ENCODE data around the gene IDH3A. TPM values are rescaled to one million over a fixed set of nuclear protein-coding genes. Genes with fewer than 3 reads are reported as not detected.
A peak's percentile ranks its signal among the peaks of the same experiment; 100 is the strongest.

The IDH3A gene
- total and polyA plus RNA-seq, 9 of the 15 experiments (the other 6 are each of a cell fraction or from before 2014, with no cell fraction given): 37.4 to 249 (median 107) TPM

DNA sequence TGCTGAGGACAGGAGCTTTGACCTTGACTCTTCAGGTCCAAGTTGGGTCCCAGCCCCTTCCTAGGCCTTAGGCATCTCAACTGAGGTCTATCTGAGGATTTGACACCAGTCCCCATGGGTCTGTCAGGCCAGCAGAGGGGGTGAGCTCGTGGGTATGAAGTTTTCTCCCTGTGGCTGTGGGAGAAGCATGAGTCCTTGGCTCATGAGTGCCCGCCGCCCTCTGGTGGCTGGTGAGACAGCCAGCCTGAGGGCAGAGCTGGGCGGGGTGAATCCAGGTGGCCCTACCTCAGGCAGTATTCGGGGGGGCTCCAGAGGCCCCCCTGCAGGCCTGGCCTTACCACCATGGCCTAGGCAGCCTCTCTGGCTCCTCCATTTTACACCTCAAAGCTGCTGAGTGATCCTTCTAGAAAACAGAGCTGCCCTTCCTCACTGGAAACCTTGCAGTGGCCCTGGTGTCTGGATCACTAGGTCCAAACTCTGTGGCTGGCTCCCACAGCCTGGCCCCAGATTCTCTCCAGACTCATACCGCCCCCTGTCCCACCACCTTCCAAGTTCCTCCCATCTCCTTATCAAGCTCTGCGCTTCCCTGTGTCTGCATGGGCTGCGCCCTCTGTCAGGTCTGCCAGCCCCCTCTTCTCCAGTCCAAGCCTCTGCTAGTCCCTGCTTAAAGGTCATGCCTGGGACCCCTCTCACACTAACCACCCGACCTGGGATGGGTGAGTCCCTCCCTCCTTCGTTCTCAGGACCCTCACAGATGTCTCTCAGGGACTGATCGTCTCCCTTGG is 40.7 kb upstream of the IDH3A start (continued):
- TF ChIP-seq, protein P1, sequence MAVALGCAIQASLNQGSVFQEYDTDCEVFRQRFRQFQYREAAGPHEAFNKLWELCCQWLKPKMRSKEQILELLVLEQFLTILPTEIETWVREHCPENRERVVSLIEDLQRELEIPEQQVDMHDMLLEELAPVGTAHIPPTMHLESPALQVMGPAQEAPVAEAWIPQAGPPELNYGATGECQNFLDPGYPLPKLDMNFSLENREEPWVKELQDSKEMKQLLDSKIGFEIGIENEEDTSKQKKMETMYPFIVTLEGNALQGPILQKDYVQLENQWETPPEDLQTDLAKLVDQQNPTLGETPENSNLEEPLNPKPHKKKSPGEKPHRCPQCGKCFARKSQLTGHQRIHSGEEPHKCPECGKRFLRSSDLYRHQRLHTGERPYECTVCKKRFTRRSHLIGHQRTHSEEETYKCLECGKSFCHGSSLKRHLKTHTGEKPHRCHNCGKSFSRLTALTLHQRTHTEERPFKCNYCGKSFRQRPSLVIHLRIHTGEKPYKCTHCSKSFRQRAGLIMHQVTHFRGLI (CRISPR knock-in tag; IDR thresholded peaks at IDR 0.05): no peak
- TF ChIP-seq, protein P2, sequence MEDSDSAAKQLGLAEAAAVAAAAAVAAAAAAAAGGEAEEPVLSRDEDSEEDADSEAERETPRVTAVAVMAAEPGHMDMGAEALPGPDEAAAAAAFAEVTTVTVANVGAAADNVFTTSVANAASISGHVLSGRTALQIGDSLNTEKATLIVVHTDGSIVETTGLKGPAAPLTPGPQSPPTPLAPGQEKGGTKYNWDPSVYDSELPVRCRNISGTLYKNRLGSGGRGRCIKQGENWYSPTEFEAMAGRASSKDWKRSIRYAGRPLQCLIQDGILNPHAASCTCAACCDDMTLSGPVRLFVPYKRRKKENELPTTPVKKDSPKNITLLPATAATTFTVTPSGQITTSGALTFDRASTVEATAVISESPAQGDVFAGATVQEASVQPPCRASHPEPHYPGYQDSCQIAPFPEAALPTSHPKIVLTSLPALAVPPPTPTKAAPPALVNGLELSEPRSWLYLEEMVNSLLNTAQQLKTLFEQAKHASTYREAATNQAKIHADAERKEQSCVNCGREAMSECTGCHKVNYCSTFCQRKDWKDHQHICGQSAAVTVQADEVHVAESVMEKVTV (CRISPR knock-in tag; IDR thresholded peaks at IDR 0.05): peak; percentile 66
- TF ChIP-seq PURB (CRISPR knock-in tag; IDR thresholded peaks at IDR 0.05; ENCODE audit: low read depth): no peak
- TF ChIP-seq ZNF75A (CRISPR knock-in tag; IDR thresholded peaks at IDR 0.05): peak; percentile 80; the same call in 1 of the 2 replicates
- TF ChIP-seq KLF1 (tag; IDR thresholded peaks at IDR 0.05): no peak
- TF ChIP-seq, protein P3, sequence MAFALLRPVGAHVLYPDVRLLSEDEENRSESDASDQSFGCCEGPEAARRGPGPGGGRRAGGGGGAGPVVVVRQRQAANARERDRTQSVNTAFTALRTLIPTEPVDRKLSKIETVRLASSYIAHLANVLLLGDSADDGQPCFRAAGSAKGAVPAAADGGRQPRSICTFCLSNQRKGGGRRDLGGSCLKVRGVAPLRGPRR (CRISPR knock-in tag; IDR thresholded peaks at IDR 0.05): no peak
- TF ChIP-seq SP2 (IDR thresholded peaks at IDR 0.05; ENCODE audit: extremely low read depth, low read depth, low read length, poor library complexity, severe bottlenecking): no peak
- 0 out of 2 replicates have a peak, but pooled peaks have one; percentile 12 for TF ChIP-seq JUND (IDR thresholded peaks at IDR 0.05; ENCODE audit: borderline replicate concordance, low read depth, low read length)
- TF ChIP-seq JUND (tag; IDR thresholded peaks at IDR 0.05; ENCODE audit: borderline replicate concordance, low read depth, low read length): no peak
- no peak for TF ChIP-seq HDAC2 (IDR thresholded peaks at IDR 0.05)
- no peak for TF ChIP-seq MEIS2 (IDR thresholded peaks at IDR 0.05; ENCODE audit: partially characterized antibody)
- TF ChIP-seq SMC3 (conservative IDR thresholded peaks at IDR 0.05; ENCODE audit: insufficient read depth, low read depth, low read length): peak; percentile 95
- TF ChIP-seq U2AF2 (optimal IDR thresholded peaks at IDR 0.05; ENCODE audit: low read depth, low read length): no peak
- no peak for TF ChIP-seq RUNX1 (IDR thresholded peaks at IDR 0.05; ENCODE audit: low read depth)
- TF ChIP-seq ZNF316 (IDR thresholded peaks at IDR 0.05): no peak
- no peak for TF ChIP-seq POLR2G (IDR thresholded peaks at IDR 0.05; ENCODE audit: low read depth, low read length)
- TF ChIP-seq CBX2 (IDR thresholded peaks at IDR 0.05; ENCODE audit: insufficient read depth, low read length, poor library complexity, severe bottlenecking): no peak
- no peak for TF ChIP-seq CBX3 (IDR thresholded peaks at IDR 0.05; ENCODE audit: borderline replicate concordance in 1 of 2, low read length in 2 of 2)
- no peak for TF ChIP-seq MECOM (CRISPR knock-in tag; IDR thresholded peaks at IDR 0.05)
- TF ChIP-seq NFIC (IDR thresholded peaks at IDR 0.05): no peak
- TF ChIP-seq SMAD2 (IDR thresholded peaks at IDR 0.05; ENCODE audit: low read depth, low read length): no peak
- no peak for TF ChIP-seq ZNF830 (CRISPR knock-in tag; IDR thresholded peaks at IDR 0.05)
- 0 out of 2 replicates have a peak, but pooled peaks have one; percentile 53 for TF ChIP-seq MTA3 (IDR thresholded peaks at IDR 0.05; ENCODE audit: borderline replicate concordance)
- TF ChIP-seq ARID2 (IDR thresholded peaks at IDR 0.05): 0 out of 2 replicates have a peak, but pooled peaks have one; percentile 37
- no peak for TF ChIP-seq SAFB2 (IDR thresholded peaks at IDR 0.05; ENCODE audit: borderline replicate concordance, low read depth, low read length, severe bottlenecking)
- no peak for TF ChIP-seq HMG20B (CRISPR knock-in tag; IDR thresholded peaks at IDR 0.05)
- TF ChIP-seq STAG1 (CRISPR knock-in tag; IDR thresholded peaks at IDR 0.05; ENCODE audit: borderline replicate concordance): 0 out of 2 replicates have a peak, but pooled peaks have one; percentile 19
